Hepatic stellate cell (primary cell): ENCODE results near the gene AQP5.
A peak's percentile ranks its signal among the peaks of the same experiment; 100 is the strongest.

ENCODE experiments used
- DNase-seq: peaks from one replicate; pipeline ENCODE4 v3.0.0; 2011; ENCODE audit warnings: low spot score

The AQP5 gene

GRCh38 chr12:49950273-49951251 is 11.1 kb upstream of the AQP5 start, which contains the start of gene AQP2:
Gene AQP2, plus strand, starts transcription at chr12:49950737. Its CDS starts 94 bp downstream, at chr12:49950831.
- no peak for DNase-seq

- no peak for DNase-seq
Measured at GRCh38 chr12:49951411-49952240, 10.0 kb upstream of the AQP5 start.

GRCh38 chr12:49952391-49953055 is 9.1 kb upstream of the AQP5 start:
- no peak for DNase-seq

GRCh38 chr12:49953151-49953550 is 8.5 kb upstream of the AQP5 start:
- no peak for DNase-seq

- no peak for DNase-seq
Measured at GRCh38 chr12:49953961-49954846, 7.5 kb upstream of the AQP5 start.

- DNase-seq: no peak
Measured at GRCh38 chr12:49954863-49955830, 6.5 kb upstream of the AQP5 start.

- no peak for DNase-seq
Measured at GRCh38 chr12:49955899-49956662, 5.6 kb upstream of the AQP5 start.

GRCh38 chr12:49956663-49957569 is 4.8 kb upstream of the AQP5 start:
- no peak for DNase-seq

- DNase-seq: no peak
Measured at GRCh38 chr12:49957570-49957967, 4.1 kb upstream of the AQP5 start.

GRCh38 chr12:49959685-49960473 is 1.8 kb upstream of the AQP5 start:
- peak; percentile 63 for DNase-seq

- DNase-seq: no peak
Measured at GRCh38 chr12:49960474-49961110, 1.1 kb upstream of the AQP5 start.

GRCh38 chr12:49961993-49962764 is 507 bp downstream of the AQP5 start:
- DNase-seq: no peak

GRCh38 chr12:49962861-49963765 is 1.4 kb downstream of the AQP5 start:
- DNase-seq: no peak

- DNase-seq: no peak
Measured at GRCh38 chr12:49963976-49964815, 2.5 kb downstream of the AQP5 start.
